ENCODE data around the gene PPP6R3.

PPP6R3 gene

GRCh38 chr11:68508425-68508824 lies 47.9 kb downstream of the PPP6R3 start:
- no peaks in the 10 kb centered on the region for H3K9me3 ChIP-seq (ENCODE audit: insufficient read depth, low read length, severe bottlenecking)
- no peak for ATAC-seq (ENCODE audit: insufficient read depth, low read depth)
- H3K36me3 ChIP-seq (ENCODE audit: insufficient read depth, low read length), result peaks cover 38% of the 10 kb centered on the region
- H3K4me3 ChIP-seq (ENCODE audit: low read depth in 1 of 2, low read length in 2 of 2), result no peak overlapping the region
- H3K27me3 ChIP-seq (ENCODE audit: insufficient read depth, low read length, poor library complexity), result no peaks in the 10 kb centered on the region
- no peak overlapping the region for H3K4me2 ChIP-seq (ENCODE audit: insufficient read depth, low read length)
- TF ChIP-seq CTCF (IDR thresholded peaks at IDR 0.05; ENCODE audit: borderline replicate concordance, extremely low read depth, low read length, poor library complexity, severe bottlenecking) (no peak), EZH2 (IDR thresholded peaks at IDR 0.05; ENCODE audit: borderline replicate concordance, low read depth, low read length, severe bottlenecking) (no peak)
- H4K20me1 ChIP-seq (ENCODE audit: insufficient read depth, low read length), result peaks cover 88% of the 10 kb centered on the region
- H2AFZ ChIP-seq (ENCODE audit: low read depth, low read length), result no peak overlapping the region
- no peak overlapping the region for H3K9ac ChIP-seq (ENCODE audit: low read depth, low read length)
- DNase-seq, result no peak
- H3K27ac ChIP-seq (ENCODE audit: low read length), result no peak overlapping the region
- H3K79me2 ChIP-seq (ENCODE audit: insufficient read depth, low read length), result peaks cover 100% of the 10 kb centered on the region
- H3K4me1 ChIP-seq (ENCODE audit: insufficient read depth, low read length), result no peaks in the 10 kb centered on the region

GRCh38 chr11:68509066-68509465 lies 48.5 kb downstream of the PPP6R3 start:
- Histone ChIP-seq H3K36me3 (ENCODE audit: insufficient read depth, low read length) (peaks cover 44% of the 10 kb centered on the region), H3K4me2 (ENCODE audit: insufficient read depth, low read length) (no peak overlapping the region), H3K4me1 (ENCODE audit: insufficient read depth, low read length) (no peaks in the 10 kb centered on the region), H4K20me1 (ENCODE audit: insufficient read depth, low read length) (peaks cover 88% of the 10 kb centered on the region), H3K27me3 (ENCODE audit: insufficient read depth, low read length, poor library complexity) (no peaks in the 10 kb centered on the region), H3K27ac (ENCODE audit: low read length) (no peak overlapping the region), H2AFZ (ENCODE audit: low read depth, low read length) (no peak overlapping the region), H3K9ac (ENCODE audit: low read depth, low read length) (no peak overlapping the region), H3K79me2 (ENCODE audit: insufficient read depth, low read length) (peaks cover 100% of the 10 kb centered on the region), H3K4me3 (ENCODE audit: low read depth in 1 of 2, low read length in 2 of 2) (no peak overlapping the region), H3K9me3 (ENCODE audit: insufficient read depth, low read length, severe bottlenecking) (no peaks in the 10 kb centered on the region)
- no peak for TF ChIP-seq CTCF (IDR thresholded peaks at IDR 0.05; ENCODE audit: borderline replicate concordance, extremely low read depth, low read length, poor library complexity, severe bottlenecking)
- no peak for TF ChIP-seq EZH2 (IDR thresholded peaks at IDR 0.05; ENCODE audit: borderline replicate concordance, low read depth, low read length, severe bottlenecking)
- no peak for ATAC-seq (ENCODE audit: insufficient read depth, low read depth)
- no peak for DNase-seq

- TF ChIP-seq CTCF (IDR thresholded peaks at IDR 0.05; ENCODE audit: borderline replicate concordance, extremely low read depth, low read length, poor library complexity, severe bottlenecking) (no peak), EZH2 (IDR thresholded peaks at IDR 0.05; ENCODE audit: borderline replicate concordance, low read depth, low read length, severe bottlenecking) (no peak)
- peaks cover 86% of the 10 kb centered on the region for H4K20me1 ChIP-seq (ENCODE audit: insufficient read depth, low read length)
- ATAC-seq (ENCODE audit: insufficient read depth, low read depth), result no peak
Measured at GRCh38 chr11:68513930-68514487, 53.5 kb downstream of the PPP6R3 start.

More at GRCh38 chr11:68513930-68514487, 53.5 kb downstream of the PPP6R3 start:
- Histone ChIP-seq H3K4me2 (ENCODE audit: insufficient read depth, low read length) (no peak overlapping the region), H3K27ac (ENCODE audit: low read length) (no peak overlapping the region), H3K27me3 (ENCODE audit: insufficient read depth, low read length, poor library complexity) (no peaks in the 10 kb centered on the region), H2AFZ (ENCODE audit: low read depth, low read length) (no peak overlapping the region), H3K4me3 (ENCODE audit: low read depth in 1 of 2, low read length in 2 of 2) (no peak overlapping the region), H3K79me2 (ENCODE audit: insufficient read depth, low read length) (peaks cover 100% of the 10 kb centered on the region), H3K9ac (ENCODE audit: low read depth, low read length) (no peak overlapping the region), H3K4me1 (ENCODE audit: insufficient read depth, low read length) (no peaks in the 10 kb centered on the region), H3K36me3 (ENCODE audit: insufficient read depth, low read length) (peaks cover 56% of the 10 kb centered on the region), H3K9me3 (ENCODE audit: insufficient read depth, low read length, severe bottlenecking) (no peaks in the 10 kb centered on the region)
- no peak for DNase-seq
